CD14-positive monocyte (primary cell): ENCODE data around the gene HAPLN1. TPM values are rescaled to one million over a fixed set of nuclear protein-coding genes. Genes with fewer than 3 reads are reported as not detected.

Experiments
- DNase-seq, 3 donors: peaks; one replicate each; pipeline ENCODE4 v3.0.0-alpha.2; 2011 to 2022
- H2AFZ ChIP-seq: 2 replicates; pipeline ENCODE4 v1.6.0; 2012; ENCODE audit warnings: mild to moderate bottlenecking, low read depth, low read length, inconsistent platforms; ENCODE audit not compliant: insufficient read depth, poor library complexity, severe bottlenecking
- H3K27ac ChIP-seq, 2 donors: 1 replicate in 1 of 2; 2 replicates in 1 of 2; pipeline ENCODE4 v1.5.1; 2012 to 2013; ENCODE audit warnings: low read length in 2 of 2, control low read depth in 1 of 2, inconsistent platforms in 1 of 2, low read depth in 1 of 2, mild to moderate bottlenecking in 1 of 2
- H3K27me3 ChIP-seq, 2 donors: one replicate each; pipeline versions ENCODE4 v1.6.0 to v1.6.1; 2011 to 2013; ENCODE audit warnings: low read length in 2 of 2; ENCODE audit not compliant: control insufficient read depth in 2 of 2, insufficient read depth in 2 of 2
- H3K36me3 ChIP-seq, 2 donors: replicated peaks in 1 of 2; 1 replicate in 1 of 2; 2 replicates in 1 of 2; pipeline versions ENCODE4 v1.5.1 to v1.6.1; 2012 to 2013; ENCODE audit warnings: low read length in 2 of 2, control low read depth in 1 of 2, inconsistent platforms in 1 of 2, mild to moderate bottlenecking in 1 of 2; ENCODE audit not compliant: insufficient read depth in 2 of 2, control insufficient read depth in 1 of 2
- H3K4me1 ChIP-seq, 2 donors: 1 replicate in 1 of 2; 2 replicates in 1 of 2; pipeline versions ENCODE4 v1.5.1 to v1.6.1; 2012 to 2013; ENCODE audit warnings: low read length in 2 of 2, control low read depth in 1 of 2, inconsistent platforms in 1 of 2, mild to moderate bottlenecking in 1 of 2, moderate library complexity in 1 of 2; ENCODE audit not compliant: insufficient read depth in 2 of 2, control insufficient read depth in 1 of 2
- H3K4me2 ChIP-seq: replicated peaks from 2 replicates; pipeline ENCODE3; 2012; ENCODE audit warnings: low read length, moderate library complexity, mild to moderate bottlenecking; ENCODE audit not compliant: poor library complexity, severe bottlenecking; ENCODE audit errors: extremely low read depth
- H3K4me3 ChIP-seq, 3 experiments: fragments of 200-600 bp in 1 of 3; sonication (generic) in 1 of 3; replicated peaks in 1 of 3; 1 replicate in 2 of 3; 2 replicates in 1 of 3; pipeline ENCODE4 v1.5.1; 2011 to 2013; ENCODE audit warnings: low read length in 3 of 3, mild to moderate bottlenecking in 3 of 3, control low read depth in 2 of 3, low read depth in 2 of 3, inconsistent platforms in 1 of 3, moderate library complexity in 1 of 3
- H3K79me2 ChIP-seq: 2 replicates; pipeline ENCODE4 v1.6.0; 2012; ENCODE audit warnings: mild to moderate bottlenecking, control low read depth, inconsistent platforms, low read length, moderate library complexity; ENCODE audit not compliant: insufficient read depth
- H3K9ac ChIP-seq: 2 replicates; pipeline ENCODE4 v1.6.0; 2017; ENCODE audit warnings: low read length, mild to moderate bottlenecking; ENCODE audit not compliant: insufficient read depth, poor library complexity, severe bottlenecking
- H3K9me3 ChIP-seq, 2 donors: replicated peaks in 1 of 2; 1 replicate in 1 of 2; 2 replicates in 1 of 2; pipeline versions ENCODE4 v1.5.1 to v1.6.1; 2012 to 2013; ENCODE audit warnings: low read length in 2 of 2, control low read depth in 1 of 2; ENCODE audit not compliant: control insufficient read depth in 1 of 2, insufficient read depth in 1 of 2
- H4K20me1 ChIP-seq: 2 replicates; pipeline ENCODE4 v1.6.0; 2012; ENCODE audit warnings: mild to moderate bottlenecking, low read length, control low read depth, moderate library complexity; ENCODE audit not compliant: insufficient read depth
- H3K27ac Mint-ChIP-seq, 7 donors: one replicate each; pipeline ENCODE4 v1.8.0; 2020; ENCODE audit warnings: mild to moderate bottlenecking in 7 of 7, mixed read lengths in 7 of 7, moderate library complexity in 6 of 7, inconsistent platforms in 2 of 7
- H3K27me3 Mint-ChIP-seq, 3 donors: one replicate each; pipeline ENCODE4 v1.8.0; 2021 to 2022; ENCODE audit warnings: low read depth in 3 of 3, mild to moderate bottlenecking in 3 of 3, mixed read lengths in 3 of 3, moderate library complexity in 3 of 3, inconsistent platforms in 1 of 3
- H3K36me3 Mint-ChIP-seq, 2 donors: one replicate each; pipeline ENCODE4 v1.8.0; 2020; ENCODE audit warnings: mixed read lengths in 2 of 2, inconsistent platforms in 1 of 2, mild to moderate bottlenecking in 1 of 2
- H3K4me1 Mint-ChIP-seq: one replicate; pipeline ENCODE4 v1.8.0; 2020; ENCODE audit warnings: mild to moderate bottlenecking, mixed read lengths
- H3K4me3 Mint-ChIP-seq, 2 donors: one replicate each; pipeline ENCODE4 v1.8.0; 2020; ENCODE audit warnings: mild to moderate bottlenecking in 2 of 2, mixed read lengths in 2 of 2, moderate library complexity in 1 of 2
- H3K9me3 Mint-ChIP-seq, 7 donors: one replicate each; pipeline ENCODE4 v1.8.0; 2020 to 2022; ENCODE audit warnings: mixed read lengths in 7 of 7, mild to moderate bottlenecking in 6 of 7, moderate library complexity in 6 of 7, inconsistent platforms in 2 of 7
- WGBS: methylation state at CpG from one replicate; pipeline ENCODE4 v1.1.5; 2013; ENCODE audit warnings: missing lambda C conversion rate; ENCODE audit not compliant: insufficient coverage; 5-methylcytosine and 5-hydroxymethylcytosine counted together
- intact Hi-C, 2 donors: fragments of 100-400 bp; cut with micrococcal nuclease; formaldehyde crosslinking; loops; one replicate each; pipeline versions ENCODE4 v1.15.0 to v1.15.1; 2023
- polyA plus RNA-seq, 3 donors: library from polyadenylated mRNA; depleted of rRNA in 1 of 3; unstranded in 2 of 3; stranded (reverse) in 1 of 3; fragments of 300-500 nt in 2 of 3; fragments of >200 nt in 1 of 3; fragmentation: Illumina TruSeq in 2 of 3; gene quantifications; 1 replicate in 2 of 3; 2 replicates in 1 of 3; pipeline ENCODE4 v1.2.3, GENCODE V29; 2012 to 2021
- TF ChIP-seq, protein P1 (sequence below): fragments of 200-600 bp; IDR thresholded peaks from one replicate; pipeline ENCODE4 v1.8.0; 2022; ENCODE audit warnings: antibody characterized with exemption, mild to moderate bottlenecking

HAPLN1 gene
- polyA plus RNA-seq, 3 donors: not detected

DNA sequence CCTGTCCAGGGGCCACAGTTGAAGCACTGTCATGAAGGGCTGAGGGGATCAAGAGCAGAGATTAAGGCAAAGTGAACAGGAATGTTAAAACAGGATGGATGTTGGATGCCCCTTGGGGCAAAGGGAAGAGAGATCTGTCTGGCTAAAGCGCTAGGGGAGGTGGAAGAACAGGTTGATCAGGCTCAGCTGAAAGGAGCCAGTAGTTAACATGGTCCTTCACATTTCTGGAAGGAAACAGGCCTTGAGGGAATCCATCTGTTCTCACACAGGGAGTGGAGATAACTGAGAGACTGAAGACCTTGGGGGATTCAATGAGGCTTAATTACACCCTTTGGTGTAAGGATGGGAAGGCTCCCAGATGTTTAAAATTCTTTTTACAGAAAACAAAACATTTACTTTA lies 5.8 kb downstream of the HAPLN1 start:
- Histone ChIP-seq H3K4me2 (no peak overlapping the region), H3K27ac (no peak overlapping the region), H3K36me3 (no peaks in the 10 kb centered on the region), H3K4me1 (no peaks in the 10 kb centered on the region), H3K4me3 (no peak overlapping the region), H2AFZ (no peak overlapping the region), H4K20me1 (no peaks in the 10 kb centered on the region), H3K79me2 (no peaks in the 10 kb centered on the region), H3K9me3 (no peaks in the 10 kb centered on the region), H3K27me3 (peaks cover 14 to 23% of the 10 kb centered on the region in 2 donors), H3K9ac (no peak overlapping the region)
- 83% methylated on average over 1 of the region's 1 CpG for WGBS
- no peaks in the 10 kb centered on the region for H3K36me3 Mint-ChIP-seq
- intact Hi-C loops: no loop called here
- H3K27ac Mint-ChIP-seq: no peak overlapping the region
- H3K9me3 Mint-ChIP-seq: no peaks in the 10 kb centered on the region
- no peak for DNase-seq
- TF ChIP-seq, protein P1, sequence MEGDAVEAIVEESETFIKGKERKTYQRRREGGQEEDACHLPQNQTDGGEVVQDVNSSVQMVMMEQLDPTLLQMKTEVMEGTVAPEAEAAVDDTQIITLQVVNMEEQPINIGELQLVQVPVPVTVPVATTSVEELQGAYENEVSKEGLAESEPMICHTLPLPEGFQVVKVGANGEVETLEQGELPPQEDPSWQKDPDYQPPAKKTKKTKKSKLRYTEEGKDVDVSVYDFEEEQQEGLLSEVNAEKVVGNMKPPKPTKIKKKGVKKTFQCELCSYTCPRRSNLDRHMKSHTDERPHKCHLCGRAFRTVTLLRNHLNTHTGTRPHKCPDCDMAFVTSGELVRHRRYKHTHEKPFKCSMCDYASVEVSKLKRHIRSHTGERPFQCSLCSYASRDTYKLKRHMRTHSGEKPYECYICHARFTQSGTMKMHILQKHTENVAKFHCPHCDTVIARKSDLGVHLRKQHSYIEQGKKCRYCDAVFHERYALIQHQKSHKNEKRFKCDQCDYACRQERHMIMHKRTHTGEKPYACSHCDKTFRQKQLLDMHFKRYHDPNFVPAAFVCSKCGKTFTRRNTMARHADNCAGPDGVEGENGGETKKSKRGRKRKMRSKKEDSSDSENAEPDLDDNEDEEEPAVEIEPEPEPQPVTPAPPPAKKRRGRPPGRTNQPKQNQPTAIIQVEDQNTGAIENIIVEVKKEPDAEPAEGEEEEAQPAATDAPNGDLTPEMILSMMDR: no peak
- H3K4me1 Mint-ChIP-seq: no peaks in the 10 kb centered on the region
- no peak overlapping the region for H3K4me3 Mint-ChIP-seq
- peaks cover 12 to 25% (median 20%) of the 10 kb centered on the region in 3 donors for H3K27me3 Mint-ChIP-seq

DNA sequence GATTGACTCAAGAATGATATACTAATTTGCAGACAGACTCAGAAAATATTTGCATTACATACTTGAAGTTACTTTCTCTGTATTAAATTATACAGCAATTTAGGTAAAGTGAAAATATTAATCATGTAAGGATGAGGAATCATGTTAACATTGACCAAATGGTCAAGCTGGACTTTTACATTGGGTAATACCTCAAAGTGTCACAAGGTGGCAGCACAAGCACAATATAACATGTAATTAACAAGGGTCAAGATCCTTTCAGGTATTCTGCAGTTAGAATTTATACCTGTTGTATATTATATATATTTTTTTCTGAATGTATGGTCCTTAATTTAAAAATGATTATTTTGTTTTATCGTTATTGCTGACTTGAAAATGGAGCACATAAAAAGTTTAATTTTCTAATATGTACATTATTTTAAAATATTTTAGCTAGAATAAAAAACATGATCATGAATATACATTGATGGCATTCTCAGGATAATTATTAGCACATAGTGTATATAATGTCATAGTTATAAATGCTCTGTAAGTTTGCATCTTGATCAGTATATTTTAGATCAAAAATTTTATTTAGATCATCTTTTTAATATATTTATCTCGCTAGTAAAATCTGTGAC lies 8.6 kb downstream of the HAPLN1 start:
- H2AFZ ChIP-seq: no peak overlapping the region
- DNase-seq: peak; percentile 2 to 55 (median 26)
- Mint-ChIP-seq H3K27me3 (peaks cover 4 to 18% (median 6%) of the 10 kb centered on the region in 3 donors), H3K27ac (no peak overlapping the region), H3K4me1 (no peaks in the 10 kb centered on the region), H3K36me3 (no peaks in the 10 kb centered on the region), H3K4me3 (no peak overlapping the region), H3K9me3 (no peaks in the 10 kb centered on the region)
- no peaks in the 10 kb centered on the region for H3K4me1 ChIP-seq
- no peak overlapping the region for H3K4me3 ChIP-seq
- H3K4me2 ChIP-seq: no peak overlapping the region
- H3K9ac ChIP-seq: no peak overlapping the region
- H3K9me3 ChIP-seq: no peaks in the 10 kb centered on the region
- no peak overlapping the region for H3K27ac ChIP-seq
- H3K79me2 ChIP-seq: no peaks in the 10 kb centered on the region
- H4K20me1 ChIP-seq: no peaks in the 10 kb centered on the region
- intact Hi-C loops: no loop called here
- H3K36me3 ChIP-seq: no peaks in the 10 kb centered on the region
- WGBS: no CpG with 5 or more reads among the region's 2 CpGs
- TF ChIP-seq, protein P1: peak; percentile 93
- peaks cover 6 to 8% of the 10 kb centered on the region in 2 donors for H3K27me3 ChIP-seq
